ENCODE measurements around the gene NRXN3. TPM values are rescaled to one million over a fixed set of nuclear protein-coding genes. Genes with fewer than 3 reads are reported as not detected.

The NRXN3 gene
- total RNA-seq, 2 donors from 2014 or later = not detected

DNA sequence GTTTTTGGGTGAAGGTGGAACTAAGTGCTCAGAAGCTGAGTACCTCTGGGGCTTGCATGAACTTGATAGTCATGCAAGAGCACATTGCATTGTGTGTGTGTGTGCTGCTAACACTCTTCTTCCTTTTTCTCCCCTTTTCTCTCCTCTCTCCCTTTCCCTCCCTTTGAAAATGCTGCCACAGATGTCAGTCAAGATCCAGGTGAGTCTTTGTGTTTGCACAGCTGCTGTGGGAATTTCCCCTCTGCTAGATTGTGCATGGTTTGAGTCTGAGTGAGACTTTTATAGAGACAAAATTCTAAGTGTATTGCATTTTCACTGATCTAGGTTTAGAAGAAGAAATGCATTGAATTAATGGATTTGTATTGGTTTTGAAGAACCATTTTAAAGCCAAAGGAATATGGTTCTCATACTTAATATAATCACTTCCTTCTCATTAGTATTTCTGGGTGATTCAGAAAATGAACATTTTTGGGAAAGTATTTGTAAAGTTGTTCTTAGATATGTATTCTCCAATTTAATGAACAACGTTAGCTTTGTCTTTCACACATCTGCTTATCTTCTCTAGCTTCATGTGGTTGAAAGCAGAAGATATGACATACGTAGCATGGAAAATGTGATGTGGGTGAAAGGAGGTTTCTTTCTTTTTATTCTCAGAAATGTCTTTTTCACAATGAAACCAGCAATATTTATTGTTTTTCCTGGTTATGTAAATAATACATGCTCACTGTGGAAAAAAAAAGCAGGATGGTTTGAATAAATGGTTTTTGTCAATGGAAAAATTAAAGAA is 108.5 kb downstream of the NRXN3 start:
- H3K9me3 Mint-ChIP-seq = no peaks in the 10 kb centered on the region
- H3K4me1 Mint-ChIP-seq (ENCODE audit: low read depth) = peaks cover 15% of the 10 kb centered on the region
- no peak for ATAC-seq (replicated peaks in 1 of 2)

DNA sequence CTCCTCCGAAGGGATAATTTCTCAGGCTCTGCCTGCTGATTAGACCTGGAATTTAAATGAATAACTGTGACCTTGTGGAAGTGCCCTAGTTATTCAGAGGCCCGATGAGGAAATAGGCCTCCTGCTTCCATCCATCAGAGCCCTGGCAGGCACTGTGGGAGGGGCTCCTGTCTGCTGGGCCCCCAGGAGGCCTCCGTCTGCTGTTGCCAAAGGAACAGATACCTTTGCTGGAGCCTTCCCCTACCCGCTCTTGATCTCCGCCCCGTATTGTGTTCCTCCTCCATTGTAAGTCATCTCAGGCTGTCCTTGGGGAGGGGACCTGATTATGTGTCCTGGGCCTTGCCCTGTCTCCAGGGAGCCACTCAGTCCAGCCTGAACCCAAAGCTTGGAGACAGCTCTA is 112.3 kb downstream of the NRXN3 start:
- no peaks in the 10 kb centered on the region for H3K36me3 Mint-ChIP-seq (ENCODE audit: insufficient read depth in 2 of 2)
- H3K9me3 Mint-ChIP-seq = peaks cover 0 to 3% of the 10 kb centered on the region in 2 donors
- peaks cover 29% of the 10 kb centered on the region for H3K27me3 Mint-ChIP-seq (ENCODE audit: low read depth)
- DNase-seq (no peak), ATAC-seq (replicated peaks in 1 of 2) (no peak)
- H3K4me1 Mint-ChIP-seq (ENCODE audit: low read depth) = peaks cover 15% of the 10 kb centered on the region
- H3K27ac Mint-ChIP-seq = no peak overlapping the region
- no peak overlapping the region for H3K4me3 Mint-ChIP-seq

More for the DNA sequence above, 108.5 kb downstream of the NRXN3 start:
- Mint-ChIP-seq H3K27ac (no peak overlapping the region), H3K4me3 (peak overlapping the region in 1 of 2 donors; percentile 29), H3K27me3 (ENCODE audit: low read depth) (peaks cover 31% of the 10 kb centered on the region), H3K36me3 (ENCODE audit: insufficient read depth in 2 of 2) (no peaks in the 10 kb centered on the region)
- no peak for DNase-seq

GRCh38 chr14:78286210-78286609 is 116.0 kb downstream of the NRXN3 start:
- ATAC-seq (replicated peaks in 1 of 2) = no peak
- no peaks in the 10 kb centered on the region for H3K4me1 Mint-ChIP-seq (ENCODE audit: low read depth)
- no peak overlapping the region for H3K27ac Mint-ChIP-seq
- H3K4me3 Mint-ChIP-seq = no peak overlapping the region
- no peak for DNase-seq
- H3K27me3 Mint-ChIP-seq (ENCODE audit: low read depth) = peaks cover 16% of the 10 kb centered on the region
- H3K36me3 Mint-ChIP-seq (ENCODE audit: insufficient read depth in 2 of 2) = no peaks in the 10 kb centered on the region
- H3K9me3 Mint-ChIP-seq = peaks cover 0 to 3% of the 10 kb centered on the region in 2 donors

DNA sequence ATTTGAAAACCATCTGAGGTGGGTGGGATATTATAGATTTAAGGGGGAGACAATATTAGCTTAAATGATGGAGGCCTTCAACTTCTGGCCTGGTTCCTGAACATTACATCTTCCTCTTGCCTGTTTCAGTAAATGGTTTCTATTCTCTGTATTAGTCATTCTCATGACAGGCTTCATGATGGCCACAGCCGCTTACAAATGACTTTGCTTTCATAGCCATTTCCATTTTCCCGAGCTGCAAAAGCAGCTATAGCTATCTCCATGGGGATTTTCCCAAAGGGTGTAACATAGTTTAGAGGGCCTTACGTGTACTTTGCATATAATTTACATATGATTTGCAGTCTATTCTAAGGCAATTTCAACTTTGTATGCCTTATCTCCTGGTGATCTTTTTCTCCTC is 121.8 kb downstream of the NRXN3 start:
- Mint-ChIP-seq H3K36me3 (ENCODE audit: insufficient read depth in 2 of 2) (no peaks in the 10 kb centered on the region), H3K4me1 (ENCODE audit: low read depth) (peaks cover 4% of the 10 kb centered on the region), H3K4me3 (no peak overlapping the region), H3K9me3 (no peaks in the 10 kb centered on the region), H3K27ac (no peak overlapping the region), H3K27me3 (ENCODE audit: low read depth) (peaks cover 27% of the 10 kb centered on the region)
- DNase-seq (no peak), ATAC-seq (replicated peaks in 1 of 2) (no peak)

- Mint-ChIP-seq H3K4me3 (no peak overlapping the region), H3K27me3 (ENCODE audit: low read depth) (peaks cover 40% of the 10 kb centered on the region), H3K9me3 (peaks cover 0 to 2% of the 10 kb centered on the region in 2 donors), H3K27ac (no peak overlapping the region), H3K4me1 (ENCODE audit: low read depth) (no peaks in the 10 kb centered on the region), H3K36me3 (ENCODE audit: insufficient read depth in 2 of 2) (peaks cover 0 to 1% of the 10 kb centered on the region in 2 donors)
- DNase-seq (no peak), ATAC-seq (replicated peaks in 1 of 2) (no peak)
These were observed 127.7 kb downstream of the NRXN3 start for GRCh38 chr14:78297858-78298257.

DNA sequence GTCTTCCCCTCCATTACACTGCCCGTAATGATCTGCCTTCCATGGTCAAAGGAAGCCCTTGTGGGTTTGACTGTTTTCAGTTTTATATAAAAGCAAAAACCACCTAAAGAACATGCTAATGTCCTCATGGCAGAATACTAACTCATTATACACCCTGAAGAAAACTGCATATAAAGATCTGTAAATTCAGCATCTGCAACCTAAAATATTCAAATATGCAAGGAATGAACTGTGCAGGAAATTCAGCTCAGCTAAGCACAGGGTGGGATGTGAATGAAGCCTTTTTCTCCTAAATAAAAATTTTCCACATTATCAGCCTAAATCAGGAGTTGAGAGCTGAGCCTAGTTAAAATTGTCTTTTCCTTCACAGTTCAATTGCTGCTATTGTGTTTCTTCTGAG is 128.1 kb downstream of the NRXN3 start:
- no peak for ATAC-seq (replicated peaks in 1 of 2)
- Mint-ChIP-seq H3K36me3 (ENCODE audit: insufficient read depth in 2 of 2) (peaks cover 0 to 1% of the 10 kb centered on the region in 2 donors), H3K4me3 (no peak overlapping the region)

GRCh38 chr14:78302841-78303240 is 132.7 kb downstream of the NRXN3 start:
- peaks cover 0 to 5% of the 10 kb centered on the region in 2 donors for H3K9me3 Mint-ChIP-seq
- H3K27me3 Mint-ChIP-seq (ENCODE audit: low read depth) = peaks cover 32% of the 10 kb centered on the region
- H3K36me3 Mint-ChIP-seq (ENCODE audit: insufficient read depth in 2 of 2) = peaks cover 0 to 1% of the 10 kb centered on the region in 2 donors
- DNase-seq (no peak), ATAC-seq (replicated peaks in 1 of 2) (no peak)
- H3K4me1 Mint-ChIP-seq (ENCODE audit: low read depth) = no peaks in the 10 kb centered on the region
- H3K4me3 Mint-ChIP-seq = no peak overlapping the region
- H3K27ac Mint-ChIP-seq = no peak overlapping the region

More for the DNA sequence above, 128.1 kb downstream of the NRXN3 start:
- peaks cover 42% of the 10 kb centered on the region for H3K27me3 Mint-ChIP-seq (ENCODE audit: low read depth)
- no peaks in the 10 kb centered on the region for H3K4me1 Mint-ChIP-seq (ENCODE audit: low read depth)
- no peak for DNase-seq
- H3K27ac Mint-ChIP-seq = no peak overlapping the region
- H3K9me3 Mint-ChIP-seq = peaks cover 0 to 2% of the 10 kb centered on the region in 2 donors

DNA sequence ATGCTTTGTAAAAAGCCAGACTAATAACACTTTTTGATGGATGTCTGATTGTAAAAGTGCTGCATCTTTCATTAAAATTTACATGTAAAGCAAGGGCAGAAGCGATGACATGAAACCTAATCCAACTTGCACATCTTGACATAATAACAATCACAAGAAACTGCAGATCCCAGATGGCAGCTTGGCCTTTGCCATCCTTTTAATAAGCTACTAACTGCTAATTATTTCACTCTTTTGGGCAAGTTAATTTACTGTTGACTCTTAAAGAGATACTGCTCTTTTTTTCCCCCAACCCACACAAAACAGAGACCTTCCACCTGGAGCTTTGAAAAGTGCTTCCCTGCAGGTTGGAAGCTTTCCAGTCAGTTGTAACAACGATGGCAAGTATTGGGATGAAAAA is 137.5 kb downstream of the NRXN3 start:
- Mint-ChIP-seq H3K4me1 (ENCODE audit: low read depth) (no peaks in the 10 kb centered on the region), H3K36me3 (ENCODE audit: insufficient read depth in 2 of 2) (no peaks in the 10 kb centered on the region), H3K9me3 (peaks cover 0 to 3% of the 10 kb centered on the region in 2 donors), H3K27ac (no peak overlapping the region), H3K27me3 (ENCODE audit: low read depth) (peaks cover 19% of the 10 kb centered on the region), H3K4me3 (no peak overlapping the region)
- DNase-seq (no peak), ATAC-seq (replicated peaks in 1 of 2) (no peak)

- DNase-seq (no peak), ATAC-seq (replicated peaks in 1 of 2) (no peak)
- Mint-ChIP-seq H3K36me3 (ENCODE audit: insufficient read depth in 2 of 2) (no peaks in the 10 kb centered on the region), H3K27me3 (ENCODE audit: low read depth) (peaks cover 15% of the 10 kb centered on the region), H3K9me3 (peaks cover 0 to 3% of the 10 kb centered on the region in 2 donors), H3K4me1 (ENCODE audit: low read depth) (no peaks in the 10 kb centered on the region), H3K27ac (no peak overlapping the region), H3K4me3 (no peak overlapping the region)
These were observed 137.9 kb downstream of the NRXN3 start for GRCh38 chr14:78308079-78308478.

- Mint-ChIP-seq H3K4me3 (no peak overlapping the region), H3K9me3 (no peaks in the 10 kb centered on the region)
- DNase-seq = no peak
These were observed 140.1 kb downstream of the NRXN3 start for GRCh38 chr14:78310272-78310671.

GRCh38 chr14:78313499-78313898 is 143.3 kb downstream of the NRXN3 start:
- no peak for DNase-seq
- H3K9me3 Mint-ChIP-seq = peaks cover 0 to 1% of the 10 kb centered on the region in 2 donors
- H3K4me3 Mint-ChIP-seq = no peak overlapping the region
- peaks cover 6% of the 10 kb centered on the region for H3K27me3 Mint-ChIP-seq (ENCODE audit: low read depth)
- no peak for ATAC-seq (replicated peaks in 1 of 2)
- H3K36me3 Mint-ChIP-seq (ENCODE audit: insufficient read depth in 2 of 2) = no peaks in the 10 kb centered on the region
- no peak overlapping the region for H3K27ac Mint-ChIP-seq
- no peaks in the 10 kb centered on the region for H3K4me1 Mint-ChIP-seq (ENCODE audit: low read depth)

More at GRCh38 chr14:78310272-78310671, 140.1 kb downstream of the NRXN3 start:
- Mint-ChIP-seq H3K27ac (no peak overlapping the region), H3K4me1 (ENCODE audit: low read depth) (no peaks in the 10 kb centered on the region), H3K27me3 (ENCODE audit: low read depth) (peaks cover 6% of the 10 kb centered on the region), H3K36me3 (ENCODE audit: insufficient read depth in 2 of 2) (no peaks in the 10 kb centered on the region)
- ATAC-seq (replicated peaks in 1 of 2) = no peak

- Mint-ChIP-seq H3K4me3 (no peak overlapping the region), H3K9me3 (peaks cover 0 to 1% of the 10 kb centered on the region in 2 donors), H3K4me1 (ENCODE audit: low read depth) (no peaks in the 10 kb centered on the region), H3K27ac (no peak overlapping the region), H3K27me3 (ENCODE audit: low read depth) (peaks cover 8% of the 10 kb centered on the region), H3K36me3 (ENCODE audit: insufficient read depth in 2 of 2) (no peaks in the 10 kb centered on the region)
- ATAC-seq (replicated peaks in 1 of 2) (no peak), DNase-seq (no peak)
These were observed 144.3 kb downstream of the NRXN3 start for GRCh38 chr14:78314484-78314883.

DNA sequence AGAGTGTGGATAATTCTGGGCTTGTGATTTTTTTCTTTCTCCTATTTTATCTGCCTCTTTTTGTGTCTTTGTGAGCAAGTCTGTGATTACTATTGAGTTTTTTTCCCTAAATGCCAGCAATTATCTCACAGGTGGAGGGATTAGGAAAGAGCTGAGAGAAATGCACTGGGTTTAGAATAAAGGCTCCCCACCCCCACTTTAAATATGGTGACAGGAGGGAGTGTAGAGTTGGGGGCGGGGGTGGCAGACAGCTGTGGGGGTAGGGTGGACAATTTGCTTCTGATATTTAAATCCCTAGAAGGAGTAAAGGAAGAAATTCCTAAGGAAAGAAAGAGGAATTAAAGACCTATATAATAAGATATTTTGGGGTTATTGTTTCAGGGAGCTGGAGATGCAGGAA is 145.9 kb downstream of the NRXN3 start:
- Mint-ChIP-seq H3K27me3 (ENCODE audit: low read depth) (peaks cover 21% of the 10 kb centered on the region), H3K27ac (no peak overlapping the region), H3K4me1 (ENCODE audit: low read depth) (no peaks in the 10 kb centered on the region), H3K36me3 (ENCODE audit: insufficient read depth in 2 of 2) (no peaks in the 10 kb centered on the region), H3K4me3 (no peak overlapping the region), H3K9me3 (peaks cover 0 to 1% of the 10 kb centered on the region in 2 donors)
- DNase-seq = no peak
- no peak for ATAC-seq (replicated peaks in 1 of 2)

DNA sequence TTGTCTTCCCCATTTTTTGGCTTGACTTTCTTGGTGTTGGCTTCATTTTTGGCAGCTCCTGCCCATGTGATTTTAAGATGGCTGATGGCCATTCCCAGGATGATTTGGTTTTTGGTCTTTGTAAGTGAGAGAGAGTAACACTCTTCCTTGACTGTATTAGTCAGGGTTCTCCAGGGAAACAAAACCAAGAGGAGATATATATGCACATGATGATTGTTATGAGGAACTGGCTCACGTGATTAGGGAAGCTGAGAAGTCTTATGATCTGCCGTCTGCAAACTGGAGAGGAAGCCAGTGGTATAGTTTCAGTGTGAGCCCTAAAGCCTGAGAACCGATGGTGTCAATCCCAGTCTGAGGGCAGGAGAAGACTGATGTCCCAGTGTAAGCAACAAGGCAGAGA is 146.6 kb downstream of the NRXN3 start:
- Mint-ChIP-seq H3K4me3 (no peak overlapping the region), H3K9me3 (peaks cover 0 to 1% of the 10 kb centered on the region in 2 donors), H3K4me1 (ENCODE audit: low read depth) (no peaks in the 10 kb centered on the region), H3K27ac (no peak overlapping the region), H3K27me3 (ENCODE audit: low read depth) (peaks cover 24% of the 10 kb centered on the region), H3K36me3 (ENCODE audit: insufficient read depth in 2 of 2) (no peaks in the 10 kb centered on the region)
- ATAC-seq (replicated peaks in 1 of 2) = no peak
- no peak for DNase-seq
